K562 (cell line): ENCODE results near the gene CD55. TPM values are rescaled to one million over a fixed set of nuclear protein-coding genes. Genes with fewer than 3 reads are reported as not detected.

Source experiments
- BRF2 ChIP-seq: IDR thresholded peaks from 3 replicates; pipeline ENCODE4 v1.6.1; 2011; ENCODE audit warnings: borderline replicate concordance, mild to moderate bottlenecking; ENCODE audit not compliant: insufficient read length, insufficient read depth
- CAMTA2 ChIP-seq: fragments of 250-450 bp; sonication (Bioruptor Pico); conservative IDR thresholded peaks from 2 replicates; pipeline ENCODE4 v1.5.1; 2022
- HDAC6 ChIP-seq: IDR thresholded peaks from 2 replicates; pipeline ENCODE4 v1.6.1; 2012; ENCODE audit warnings: low read depth, mild to moderate bottlenecking, control low read depth, inconsistent platforms, low read length, moderate library complexity
- HMBOX1 ChIP-seq: sonication (generic); IDR thresholded peaks from 2 replicates; pipeline ENCODE4 v1.6.1; 2016
- HSF4 ChIP-seq: fragments of 250-450 bp; sonication (Bioruptor Pico); IDR thresholded peaks from 2 replicates; pipeline ENCODE4 v2.1.2; 2022; ENCODE audit warnings: mild to moderate bottlenecking, moderate library complexity, borderline replicate concordance
- ILK ChIP-seq: fragments of 450-650 bp; IDR thresholded peaks from 2 replicates; pipeline ENCODE4 v1.6.1; 2016; ENCODE audit warnings: missing genetic modification characterization, low read depth, mild to moderate bottlenecking, missing compliant biosample characterization, moderate library complexity, borderline replicate concordance
- PHF21A ChIP-seq: fragments of 450-650 bp; IDR thresholded peaks from 2 replicates; pipeline ENCODE4 v1.6.1; 2017; ENCODE audit warnings: low read depth, borderline replicate concordance
- RCOR1 ChIP-seq, 2 experiments: IDR thresholded peaks; 2 replicates each; pipeline ENCODE4 v1.6.1; 2012; ENCODE audit warnings: low read depth in 2 of 2, low read length in 2 of 2, borderline replicate concordance in 1 of 2, improper control_type of control experiment in 1 of 2
- TAF1 ChIP-seq: IDR thresholded peaks from 2 replicates; pipeline ENCODE4 v1.6.1; 2011; ENCODE audit warnings: mild to moderate bottlenecking, low read length, moderate library complexity; ENCODE audit not compliant: insufficient read depth, control insufficient read depth, severe bottlenecking; ENCODE audit errors: extremely low read depth
- TAL1 ChIP-seq: fragments of 450-650 bp; IDR thresholded peaks from 2 replicates; pipeline ENCODE4 v1.6.1; 2016; ENCODE audit warnings: mild to moderate bottlenecking
- TRIM24 ChIP-seq, 2 experiments: fragments of 450-650 bp; IDR thresholded peaks; 2 replicates each; pipeline ENCODE4 v1.6.1; 2016
- ZNF124 ChIP-seq: sonication (generic); formaldehyde crosslinking; IDR thresholded peaks from 2 replicates; pipeline ENCODE4 v1.8.1; 2022; ENCODE audit warnings: missing genetic modification reagents
- ZNF175 ChIP-seq: fragments of 200-800 bp; sonication (Bioruptor generic); IDR thresholded peaks from 2 replicates; pipeline ENCODE4 v1.6.1; 2016; ENCODE audit warnings: low read depth, mild to moderate bottlenecking, missing genetic modification characterization, missing compliant biosample characterization
- ZNF232 ChIP-seq: sonication (generic); formaldehyde crosslinking; IDR thresholded peaks from 2 replicates; pipeline ENCODE4 v1.8.0; 2022; ENCODE audit warnings: mild to moderate bottlenecking, missing genetic modification reagents
- ZNF407 ChIP-seq: fragments of 450-650 bp; IDR thresholded peaks from 2 replicates; pipeline ENCODE4 v1.6.1; 2016; ENCODE audit warnings: low read depth
- ZNF507 ChIP-seq: conservative IDR thresholded peaks from 2 replicates; pipeline ENCODE4 v1.6.1; 2017; ENCODE audit warnings: missing genetic modification characterization, missing compliant biosample characterization
- ZNF551 ChIP-seq: fragments of 250-450 bp; sonication (Bioruptor Pico); IDR thresholded peaks from 2 replicates; pipeline ENCODE4 v1.5.0; 2021; ENCODE audit warnings: mild to moderate bottlenecking, moderate library complexity
- polyA plus RNA-seq, 8 experiments: library from polyadenylated mRNA; depleted of rRNA in 4 of 8; stranded (reverse) in 5 of 8; unstranded in 3 of 8; fragments of >200 nt; fragmentation: Nextera tagmentation in 2 of 8; fragmentation: Illumina TruSeq in 1 of 8; extraction: Ambion mirVana in 2 of 8; extraction: Trizol in 1 of 8; gene quantifications; 2 replicates each; pipeline versions ENCODE4 v1.2.1 to v1.2.3, GENCODE V29; 2011 to 2014; ENCODE audit warnings: inconsistent platforms in 1 of 8, missing spikeins in 1 of 8
- total RNA-seq, 7 experiments: library from RNA; depleted of rRNA in 6 of 7; stranded (reverse); fragments of >200 nt in 6 of 7; fragmentation: Illumina TruSeq in 2 of 7; extraction: Trizol in 2 of 7; gene quantifications; 2 replicates each; pipeline versions ENCODE4 v1.2.1 to v1.2.3, GENCODE V29; 2011 to 2021; ENCODE audit warnings: low replicate concordance in 1 of 7

CD55 gene
- total and polyA plus RNA-seq, 9 of the 15 experiments (the other 6 are each of a cell fraction or from before 2014, with no cell fraction given): 17.7 to 150 (median 97.0) TPM

GRCh38 chr1:207362962-207363860 is 41.7 kb downstream of the CD55 start (continued):
- no peak for TF ChIP-seq HDAC6
- peak; percentile 97 for TF ChIP-seq ZNF175 (CRISPR knock-in tag)
- TF ChIP-seq ZNF124: no peak
- TF ChIP-seq ZNF232 (CRISPR knock-in tag): no peak
- TF ChIP-seq RCOR1 (IDR thresholded peaks at IDR 0.05; ENCODE audit: borderline replicate concordance in 1 of 2, low read depth in 2 of 2, low read length in 2 of 2): peak in 1 of 2 experiments; percentile 73; a peak in 1 of 4 replicates
- TF ChIP-seq HMBOX1: peak; percentile 99
- TF ChIP-seq CAMTA2 (CRISPR knock-in tag): no peak
- TF ChIP-seq TRIM24 (IDR thresholded peaks at IDR 0.05): peak; percentile 71 to 85
- TF ChIP-seq ILK: 0 out of 2 replicates have a peak, but pooled peaks have one; percentile 3
- no peak for TF ChIP-seq TAF1
- TF ChIP-seq PHF21A: no peak
- 0 out of 2 replicates have a peak, but pooled peaks have one; percentile 14 for TF ChIP-seq TAL1
- TF ChIP-seq ZNF507: no peak
- no peak for TF ChIP-seq ZNF551 (CRISPR knock-in tag)
- peak; percentile 40; the same call in 1 of the 2 replicates for TF ChIP-seq HSF4
- no peak for TF ChIP-seq BRF2
- no peak for TF ChIP-seq ZNF407
